SW480 (cell line): ENCODE data around the gene RAX.

Experiments used
- DNase-seq: peaks from one replicate; pipeline ENCODE4 v3.0.0-alpha.2; 2016; ENCODE audit warnings: low spot score

The RAX gene

DNA sequence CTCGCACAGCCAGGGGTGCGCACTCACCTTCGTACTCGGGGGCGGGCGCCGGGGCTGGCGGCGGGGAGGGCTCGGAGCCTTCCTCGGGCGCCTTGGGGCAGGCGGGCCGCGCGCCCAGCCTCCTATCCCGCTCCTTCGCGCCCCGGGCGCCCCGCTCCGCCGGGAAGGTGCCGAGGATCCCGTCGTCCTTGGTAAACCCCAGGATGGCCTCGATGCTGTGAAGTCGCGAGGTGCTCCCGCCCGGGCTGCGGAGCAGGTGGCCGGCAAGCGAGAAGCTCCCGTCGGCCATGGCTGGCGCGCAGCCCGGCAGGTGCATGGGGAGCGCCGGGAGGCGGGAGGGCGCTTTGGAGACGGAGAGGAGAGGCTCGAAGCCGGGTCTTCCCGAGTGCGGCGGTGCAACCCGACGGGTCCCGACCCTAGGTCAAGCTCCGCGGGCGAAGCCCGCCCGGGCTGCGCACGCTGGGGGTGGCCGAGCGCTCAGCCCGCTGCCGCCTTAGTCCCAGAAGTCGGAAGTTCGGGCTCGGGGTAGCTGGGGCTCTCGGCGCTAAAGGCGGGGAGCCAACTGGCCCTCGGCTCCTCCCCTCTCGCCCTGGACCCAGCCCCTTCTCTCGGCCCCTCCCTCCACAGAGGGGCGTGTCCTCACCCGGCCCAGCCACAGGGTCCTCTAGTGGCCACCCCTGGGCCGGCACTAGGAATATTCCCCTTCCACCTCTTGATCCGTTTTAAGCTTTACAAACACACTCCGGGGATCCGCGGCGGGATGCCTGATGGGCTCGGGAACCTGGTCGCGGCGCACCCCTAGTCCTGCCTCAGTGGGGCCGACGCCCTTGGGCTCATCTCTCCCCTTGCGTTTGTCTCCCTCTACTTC, at the start of gene RAX:
Gene RAX, minus strand, starts transcription at position 564 of the 868 bp plus-strand sequence. Its CDS starts 248 bp downstream, at position 316.
- no peak for DNase-seq

DNA sequence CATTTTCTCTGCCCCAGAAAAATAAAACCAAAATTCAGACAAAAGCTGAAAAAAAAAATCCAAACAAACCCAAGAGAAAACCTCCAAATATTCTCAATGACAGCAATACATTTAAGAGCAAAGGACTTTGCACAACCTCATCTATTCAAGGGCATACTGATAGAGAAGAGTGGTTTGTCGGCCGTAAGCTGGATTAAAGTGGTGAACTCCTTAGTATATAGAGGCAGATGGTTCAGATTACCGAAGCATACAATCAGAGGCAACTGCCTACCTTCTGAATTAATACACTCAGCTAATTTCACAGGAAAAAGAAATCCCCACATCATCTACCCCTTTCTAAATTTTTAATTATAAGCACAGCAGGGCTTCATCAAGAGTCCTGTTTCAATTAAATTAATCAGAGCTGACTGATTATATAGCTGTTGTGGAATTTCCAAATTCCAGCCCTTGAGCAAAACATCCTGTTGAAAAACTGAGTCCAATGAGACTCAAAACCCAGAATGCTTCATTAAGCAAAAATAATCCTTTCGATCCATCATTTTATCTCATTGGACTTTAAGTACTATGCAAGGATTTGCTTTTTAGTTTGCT, 45.3 kb upstream of the RAX start, which contains the start of gene CPLX4:
Gene CPLX4, minus strand, starts transcription at position 190 of the 591 bp plus-strand sequence. Its CDS starts 187 bp downstream, at position 3.
- no peak for DNase-seq

DNA sequence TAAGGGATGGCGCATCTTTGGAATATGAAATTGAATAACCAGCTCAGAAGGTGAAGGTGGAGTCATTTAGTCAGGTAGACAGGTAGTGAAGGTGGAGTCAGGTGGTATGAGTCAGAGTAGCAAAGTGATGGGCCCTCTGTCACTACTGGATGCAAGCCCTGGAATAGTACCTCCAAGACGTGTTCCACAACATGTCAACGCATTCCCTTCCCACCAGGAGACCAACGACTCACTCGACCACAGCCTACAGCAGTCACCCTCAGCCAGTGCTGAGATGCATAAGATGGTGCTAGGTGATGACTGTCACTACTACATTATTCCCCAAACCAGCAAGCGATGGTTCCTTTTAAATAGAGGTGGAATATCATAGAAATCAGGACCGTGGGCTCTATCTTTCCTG, 38.4 kb upstream of the RAX start:
- peak; percentile 1 for DNase-seq

DNA sequence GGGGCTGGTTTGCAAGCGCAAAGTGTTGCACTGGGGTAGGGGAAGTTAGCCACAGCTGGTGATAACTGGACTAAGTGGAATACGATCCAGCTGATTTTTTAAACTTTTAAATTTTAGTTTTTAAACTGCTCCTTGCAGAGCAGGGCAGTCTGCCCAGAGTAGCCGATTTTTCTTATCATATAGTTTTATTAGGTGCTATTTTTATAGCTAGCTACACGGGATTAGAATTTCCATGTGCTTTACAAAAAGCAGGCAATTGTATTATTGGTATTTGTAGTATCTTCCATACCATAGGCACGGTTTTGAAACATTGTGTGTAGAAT, 35.6 kb upstream of the RAX start:
- no peak for DNase-seq

DNA sequence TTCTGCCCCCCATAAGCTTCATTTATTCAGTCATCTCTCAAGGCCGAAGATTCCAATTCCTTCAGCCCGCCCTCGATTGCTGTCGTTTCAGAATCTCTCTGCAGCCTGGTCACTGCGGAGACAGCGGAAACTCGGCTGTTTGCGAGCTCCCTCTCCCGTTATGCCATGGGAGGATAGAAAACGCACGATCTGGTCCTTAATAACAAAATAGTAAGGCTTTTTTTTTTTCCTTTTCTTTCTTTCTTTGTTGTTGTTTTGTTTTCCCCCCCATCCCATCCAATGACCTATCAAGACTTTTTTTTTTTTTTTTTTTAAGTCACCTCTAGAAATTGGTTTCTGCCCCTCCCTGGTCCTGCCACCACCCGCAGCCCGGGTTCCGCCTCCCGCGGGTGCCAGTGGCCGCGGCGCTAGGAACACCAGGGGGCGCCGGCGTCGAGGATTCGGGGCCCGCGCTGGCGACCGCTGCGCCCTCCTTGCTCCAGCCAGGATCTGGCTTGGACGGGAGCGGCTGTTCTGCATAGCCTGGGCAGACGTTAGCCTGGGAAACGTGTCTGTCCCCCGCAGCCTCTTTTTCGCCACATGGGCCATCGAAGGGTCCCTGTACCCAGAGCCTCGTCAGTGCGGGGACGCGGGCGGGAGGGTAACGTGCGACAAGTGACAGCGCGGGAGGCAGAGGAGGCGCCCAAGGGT, 35.1 kb upstream of the RAX start:
- DNase-seq: peak; percentile 29

DNA sequence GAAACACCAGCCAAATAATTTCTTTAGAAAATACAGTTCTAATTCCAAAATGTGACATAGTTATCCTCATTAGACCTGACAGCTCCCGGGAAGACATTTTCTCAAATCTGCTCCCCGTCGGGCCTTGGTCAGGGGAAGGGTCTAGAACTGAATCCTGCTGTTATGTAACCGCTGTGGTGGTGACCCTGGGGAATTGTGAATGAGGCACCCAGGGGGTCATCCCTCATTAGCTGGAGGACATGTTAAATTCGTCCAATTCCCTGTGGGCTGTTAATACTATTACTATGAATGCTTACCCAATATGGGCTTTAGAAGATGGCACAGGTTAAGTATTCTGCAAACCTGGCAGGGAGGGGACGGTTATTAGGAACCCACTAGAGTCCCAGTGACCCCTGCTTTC, 33.4 kb upstream of the RAX start:
- DNase-seq: no peak

DNA sequence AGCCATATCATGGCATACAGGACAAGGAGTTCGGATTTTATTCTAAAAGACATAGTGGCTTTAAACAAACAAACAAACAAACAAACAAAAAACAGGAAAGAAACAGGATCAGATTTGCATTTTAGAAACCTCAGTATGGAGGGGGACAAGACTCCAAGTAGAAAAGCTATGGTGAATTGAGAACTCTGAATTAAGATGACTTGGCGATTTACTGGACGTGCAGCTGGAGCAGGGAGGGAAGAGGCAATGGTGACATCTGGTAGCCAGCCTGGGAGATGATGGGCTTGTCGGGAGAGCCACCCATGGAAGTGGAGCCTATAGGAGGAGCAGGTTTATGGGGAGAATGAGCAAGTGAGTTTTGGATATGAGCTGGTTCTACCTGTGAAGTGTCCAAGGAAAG, 32.0 kb upstream of the RAX start:
- no peak for DNase-seq

DNA sequence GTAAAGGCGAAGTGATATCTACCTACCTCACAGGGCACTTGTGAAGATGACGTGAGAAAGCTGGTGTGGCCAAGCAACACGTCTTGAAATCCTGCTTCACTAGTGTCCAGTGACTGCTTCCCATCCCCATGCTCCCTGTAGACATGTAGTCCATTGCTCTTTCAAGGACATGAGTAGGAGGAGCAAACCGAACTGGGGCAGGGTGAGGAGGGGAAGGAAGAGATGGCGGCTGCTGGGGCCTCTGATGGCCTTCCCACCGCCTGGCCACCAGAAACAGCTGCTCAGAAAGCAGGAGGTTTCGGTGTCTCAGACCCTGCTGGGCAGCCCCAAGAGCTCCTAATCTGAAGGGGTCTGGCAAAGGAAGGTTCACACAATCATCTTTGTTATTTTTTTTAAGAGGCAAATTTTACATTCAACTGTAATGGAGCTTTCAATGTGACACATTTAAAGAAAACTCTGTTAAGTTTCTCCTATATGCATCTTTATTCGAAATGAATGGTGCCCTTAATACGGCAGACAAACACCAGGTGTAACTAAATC, 30.5 kb upstream of the RAX start:
- no peak for DNase-seq

DNA sequence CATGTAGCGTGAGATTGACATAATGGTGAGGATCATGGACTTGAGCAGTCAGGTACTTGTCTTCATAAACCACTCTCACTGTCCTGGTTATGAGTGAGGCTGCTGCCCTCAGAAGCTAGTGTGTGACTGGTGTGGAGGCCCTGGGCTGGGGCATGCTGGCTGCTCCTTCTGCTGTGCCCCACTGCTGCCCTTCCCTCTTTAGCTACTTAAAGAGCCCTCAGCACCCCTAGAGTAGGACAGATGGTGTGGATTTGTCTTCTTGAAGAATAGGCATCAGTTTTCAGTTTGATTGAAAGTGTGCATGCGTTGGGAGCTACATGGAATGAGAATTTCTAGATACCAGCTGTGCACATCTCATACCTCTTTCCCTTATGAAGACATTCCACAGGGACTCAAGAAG, 29.8 kb upstream of the RAX start:
- DNase-seq: no peak

DNA sequence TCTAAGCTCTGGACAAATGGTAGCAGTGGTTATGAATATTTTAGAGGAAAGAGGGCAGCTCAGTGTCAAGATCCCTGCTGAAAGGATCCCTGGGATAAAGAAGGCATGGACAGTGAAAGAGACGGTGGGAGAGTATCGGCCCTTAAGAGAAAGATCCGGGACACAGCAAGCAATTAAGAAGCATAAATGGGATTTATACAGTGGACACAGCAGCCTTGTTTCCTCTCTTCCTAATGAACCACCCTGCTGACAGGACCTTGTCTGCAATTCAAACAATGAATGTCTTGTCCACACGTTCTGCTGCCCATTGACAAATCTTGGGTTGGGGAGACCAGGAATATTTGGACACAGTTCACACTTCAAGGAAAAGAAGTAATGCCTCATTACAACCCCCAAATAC, 28.7 kb upstream of the RAX start:
- DNase-seq: no peak

DNA sequence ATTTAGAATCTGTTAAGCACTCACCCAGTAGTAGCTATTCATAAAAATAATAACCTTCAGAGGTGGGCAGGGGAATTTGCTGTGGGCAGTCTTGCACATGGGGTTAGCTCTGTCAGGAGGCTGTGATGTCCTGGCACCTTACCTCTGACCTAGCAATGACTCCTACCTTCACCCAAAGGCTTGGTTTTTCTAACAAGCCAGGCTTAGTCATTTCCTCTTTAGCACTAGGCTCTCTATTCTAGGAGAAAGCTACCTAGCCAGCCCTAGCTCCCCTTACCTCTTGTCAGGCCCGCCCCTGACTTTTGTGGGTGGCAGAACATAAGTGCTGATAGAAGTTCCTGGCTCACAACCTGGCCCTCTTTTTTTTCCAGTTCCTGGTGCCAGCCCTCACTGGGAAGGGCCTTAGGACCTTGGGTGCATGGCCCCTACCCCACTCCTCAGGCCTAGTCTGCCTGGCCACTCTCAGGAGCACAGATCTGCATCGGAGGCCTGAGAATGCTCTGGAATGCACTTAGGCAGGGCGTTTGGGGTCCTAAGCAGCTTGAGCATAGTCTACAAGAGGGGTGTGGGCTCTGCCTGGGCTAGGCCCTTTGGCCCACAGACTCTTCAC, 27.5 kb upstream of the RAX start:
- peak; percentile 1 for DNase-seq

DNA sequence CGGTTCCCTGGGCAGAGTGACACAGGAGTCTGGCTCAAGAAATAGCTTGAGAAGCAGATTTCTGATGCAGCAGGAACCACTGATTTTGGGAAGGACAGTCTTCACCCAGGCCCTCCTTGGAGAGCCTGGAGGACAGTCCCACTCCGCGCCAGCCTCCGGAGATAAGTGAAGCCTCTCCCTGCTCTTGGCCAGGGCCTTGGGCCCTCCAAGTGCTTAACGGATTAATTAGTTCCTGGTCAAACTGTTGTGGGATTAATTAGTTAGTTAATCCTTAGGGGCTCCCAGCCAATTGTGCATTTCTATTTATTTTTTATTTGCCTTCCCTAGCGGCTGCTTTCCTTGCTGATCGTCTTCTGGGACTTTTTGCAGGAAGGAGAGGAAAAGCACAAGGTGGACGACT, 25.6 kb upstream of the RAX start:
- DNase-seq: no peak

DNA sequence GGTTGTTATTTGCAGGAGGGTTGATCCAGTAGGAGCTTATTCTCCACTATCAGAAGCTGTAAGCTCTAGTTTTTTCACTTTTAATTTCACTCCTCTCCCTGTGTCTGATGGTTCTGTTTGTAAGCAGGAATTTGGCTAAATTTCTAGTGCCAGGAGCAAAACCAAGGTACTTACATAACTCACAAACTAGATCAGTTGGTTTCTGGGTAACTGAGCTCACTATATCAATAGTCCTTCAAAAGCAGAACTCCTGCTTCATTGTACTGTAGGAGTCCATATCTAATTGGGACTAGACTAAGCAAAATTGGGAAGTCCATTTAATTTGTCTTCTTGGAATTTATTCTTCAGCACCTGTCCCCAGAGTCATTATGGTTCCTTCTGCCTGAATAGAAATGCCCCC, 20.1 kb upstream of the RAX start:
- no peak for DNase-seq

DNA sequence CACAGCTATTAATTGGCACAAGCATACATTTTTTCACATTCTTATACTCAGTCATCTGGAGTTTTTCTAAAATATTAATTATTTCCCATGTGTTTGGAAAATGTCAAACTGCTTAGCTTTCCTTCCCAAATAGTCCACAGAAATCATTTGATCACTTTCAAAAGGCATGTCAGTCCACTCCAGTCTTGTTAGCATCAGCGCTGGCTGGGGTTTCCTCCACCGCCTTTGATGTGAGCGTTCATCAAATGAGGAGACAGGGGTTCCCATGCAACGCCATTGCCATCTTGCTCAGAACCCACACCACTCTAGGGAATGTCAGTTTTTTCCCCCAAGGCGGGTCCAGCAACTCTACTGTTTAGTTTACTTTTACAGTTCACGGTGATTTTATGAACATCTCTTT, 13.1 kb upstream of the RAX start:
- DNase-seq: no peak

DNA sequence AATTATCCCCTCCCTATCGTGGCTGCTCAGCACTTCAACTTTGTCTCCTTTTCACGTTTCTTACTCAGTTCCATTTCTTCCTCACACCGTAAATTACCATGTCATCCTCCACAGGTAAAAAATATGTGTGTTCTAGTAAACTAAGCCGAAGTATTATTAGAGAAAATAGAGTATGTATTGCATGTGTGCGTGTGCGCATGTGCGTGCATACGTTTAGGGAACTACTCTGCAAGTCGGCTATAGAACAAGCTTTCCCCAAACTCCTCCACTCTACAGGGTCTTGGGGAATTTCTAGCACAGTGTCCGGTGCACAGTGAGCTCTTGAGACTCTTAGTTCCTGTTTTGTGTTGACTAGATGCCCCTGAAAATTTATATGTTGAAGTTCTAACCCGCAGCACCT, 9.1 kb upstream of the RAX start:
- no peak for DNase-seq

DNA sequence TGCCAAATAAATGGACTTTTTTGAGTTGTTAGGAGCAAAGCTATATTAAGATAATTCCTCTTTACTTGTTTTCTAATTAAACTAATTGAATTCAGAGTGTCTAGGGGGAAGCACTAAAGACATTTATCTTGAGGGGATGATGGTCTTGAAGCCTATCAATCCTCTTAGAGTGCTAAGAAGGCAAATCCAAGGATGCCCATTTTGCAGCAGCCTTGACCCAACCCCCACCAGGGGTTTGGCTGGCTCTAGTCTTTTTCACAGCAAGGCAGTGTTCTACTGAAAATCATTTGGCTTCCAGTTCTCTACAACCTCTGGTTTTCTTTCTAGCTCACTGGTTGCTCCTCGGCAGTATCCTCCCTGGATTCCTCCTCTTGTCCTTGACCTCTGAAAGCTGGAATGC, 6.5 kb upstream of the RAX start:
- DNase-seq: no peak

DNA sequence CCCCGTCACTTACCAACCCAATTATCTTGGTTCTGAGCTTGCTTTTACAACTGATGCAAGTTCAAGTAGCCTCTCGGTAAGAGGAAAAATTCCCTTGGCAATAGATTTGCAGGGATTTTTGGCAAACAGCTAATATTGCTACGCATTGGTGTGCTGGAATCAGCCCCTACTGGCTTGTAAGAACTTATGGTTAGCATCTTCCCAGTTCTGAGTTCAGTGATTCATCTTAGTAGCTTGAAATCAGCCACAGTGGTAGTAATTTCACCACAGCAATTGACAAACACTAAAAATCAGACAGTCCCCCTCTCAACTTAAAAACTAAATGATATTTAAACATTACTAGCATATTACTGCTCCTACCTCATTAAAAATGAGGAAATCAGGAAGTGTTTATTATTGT, 5.9 kb upstream of the RAX start:
- DNase-seq: no peak

DNA sequence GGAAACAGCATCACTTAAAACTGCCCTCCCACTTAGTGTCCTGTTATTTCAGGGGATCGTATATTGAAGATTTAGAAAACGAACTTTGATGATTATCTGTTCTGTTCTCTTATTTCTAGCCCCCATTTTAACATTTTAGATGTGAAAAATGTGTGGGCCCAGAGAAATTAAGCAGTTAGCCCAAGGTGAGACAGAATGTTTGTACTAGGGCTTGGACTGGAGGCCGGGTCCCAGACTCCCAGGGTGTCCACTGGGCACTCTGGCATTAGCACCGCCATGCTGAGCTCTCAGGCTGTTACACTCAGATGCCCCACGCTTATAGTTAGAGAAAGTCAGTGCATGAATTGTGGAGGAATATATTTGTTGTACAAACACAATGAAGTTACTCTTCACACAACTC, 5.5 kb upstream of the RAX start:
- DNase-seq: no peak

DNA sequence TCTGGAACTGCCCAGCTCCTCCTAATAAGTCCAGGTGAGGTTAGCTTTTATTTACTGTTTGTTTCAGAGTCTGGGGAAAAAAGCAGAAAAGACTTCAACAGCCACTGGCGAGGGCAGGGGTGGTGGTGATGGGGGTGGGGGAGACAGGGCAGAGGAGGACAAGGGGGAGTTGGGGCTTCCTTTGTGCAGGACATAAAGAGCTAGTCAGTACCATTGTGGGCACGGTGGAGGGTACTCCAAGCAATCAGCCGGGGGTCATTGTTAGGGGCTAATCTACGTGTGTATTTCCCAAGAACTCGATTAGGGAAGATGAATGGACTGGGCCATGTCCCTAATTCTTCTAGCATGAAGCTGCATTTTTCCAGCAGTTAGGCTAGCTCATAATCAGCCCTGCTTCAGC, 2.8 kb upstream of the RAX start:
- no peak for DNase-seq

DNA sequence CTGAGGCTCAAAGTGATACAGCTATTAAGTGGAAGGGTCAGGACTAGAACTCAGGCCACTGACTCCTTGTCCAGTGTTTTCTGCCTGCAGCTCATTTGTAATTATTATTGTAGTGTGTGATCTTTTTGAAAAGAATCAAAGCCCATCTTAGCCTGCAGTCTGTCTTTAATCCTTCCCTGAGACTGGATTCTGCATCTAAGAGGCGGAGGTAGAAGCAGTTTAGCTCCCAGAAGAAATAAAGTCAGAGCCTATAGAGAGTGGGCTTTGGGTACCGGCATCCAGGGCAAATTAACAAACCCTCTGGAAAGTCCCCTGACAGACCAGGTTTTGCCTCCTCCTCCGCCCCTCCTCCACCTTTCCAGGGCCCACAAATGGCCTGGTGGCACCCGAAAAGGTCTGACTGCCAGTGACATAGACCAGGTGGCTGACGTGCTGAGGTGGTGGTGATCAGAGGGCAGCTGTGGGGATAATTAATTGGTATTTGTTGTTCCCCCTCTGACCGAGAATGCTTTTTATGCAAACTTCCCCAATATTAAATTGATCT, 2.2 kb upstream of the RAX start:
- DNase-seq: no peak

DNA sequence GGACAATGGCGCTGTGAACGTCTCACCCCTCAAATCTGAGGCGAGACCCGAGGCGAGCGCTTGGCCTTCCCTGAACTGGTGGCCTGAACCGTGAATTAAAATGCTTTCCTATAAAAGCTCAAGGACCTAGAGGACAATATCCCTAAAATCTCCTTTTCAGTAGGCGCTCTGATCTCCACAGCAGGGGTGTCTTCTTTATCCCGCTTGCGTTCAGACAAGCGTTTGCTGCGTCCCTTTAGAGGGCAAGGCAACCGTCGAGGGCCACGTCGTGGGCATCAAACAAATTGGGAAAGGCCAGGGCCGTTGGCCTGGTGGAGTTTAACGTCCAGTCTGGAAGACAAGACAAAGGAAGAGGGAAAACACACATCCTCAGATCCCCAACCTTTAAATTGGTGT, 1.3 kb upstream of the RAX start:
- DNase-seq: no peak
